Lower leg skin (tissue), 3 donors: ENCODE data around the gene IPP.
"Not testable (repeated sequence)": the region's sequence is repeated elsewhere in the genome, so short reads cannot be mapped to it uniquely, and the experiment has no call there.

Experiments used
- POLR2A ChIP-seq, 2 donors: fragments of 450-650 bp; IDR thresholded peaks; one replicate each; pipeline ENCODE4 v1.6.1; 2016 to 2017; ENCODE audit warnings: antibody characterized with exemption in 2 of 2, mild to moderate bottlenecking in 1 of 2, moderate library complexity in 1 of 2
- TF ChIP-seq, protein P1 (sequence below), 3 donors: fragments of 450-650 bp; IDR thresholded peaks; one replicate each; pipeline ENCODE4 v1.5.1; 2016; ENCODE audit warnings: antibody characterized with exemption in 3 of 3, mild to moderate bottlenecking in 3 of 3, moderate library complexity in 2 of 3

DNA sequence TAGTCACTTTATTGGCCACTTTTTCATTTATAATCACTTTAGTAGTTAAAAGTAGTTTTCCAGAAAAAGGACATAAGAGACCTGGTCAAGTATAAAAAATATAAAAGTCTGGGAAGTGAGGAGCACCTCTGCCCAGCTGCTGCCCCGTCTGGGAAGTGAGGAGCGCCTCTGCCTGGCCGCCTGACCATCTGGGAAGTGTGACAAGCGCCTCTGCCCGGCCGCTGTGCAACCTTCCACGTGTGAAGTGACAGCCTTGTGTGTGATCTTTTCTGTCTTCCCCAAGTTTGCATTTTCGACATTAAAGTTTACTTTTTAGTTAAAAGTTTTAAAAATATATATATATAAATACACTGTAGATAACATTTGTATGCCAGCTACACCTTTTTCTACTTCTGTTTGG, 56.6 kb downstream of the IPP start:
- TF ChIP-seq, protein P1, sequence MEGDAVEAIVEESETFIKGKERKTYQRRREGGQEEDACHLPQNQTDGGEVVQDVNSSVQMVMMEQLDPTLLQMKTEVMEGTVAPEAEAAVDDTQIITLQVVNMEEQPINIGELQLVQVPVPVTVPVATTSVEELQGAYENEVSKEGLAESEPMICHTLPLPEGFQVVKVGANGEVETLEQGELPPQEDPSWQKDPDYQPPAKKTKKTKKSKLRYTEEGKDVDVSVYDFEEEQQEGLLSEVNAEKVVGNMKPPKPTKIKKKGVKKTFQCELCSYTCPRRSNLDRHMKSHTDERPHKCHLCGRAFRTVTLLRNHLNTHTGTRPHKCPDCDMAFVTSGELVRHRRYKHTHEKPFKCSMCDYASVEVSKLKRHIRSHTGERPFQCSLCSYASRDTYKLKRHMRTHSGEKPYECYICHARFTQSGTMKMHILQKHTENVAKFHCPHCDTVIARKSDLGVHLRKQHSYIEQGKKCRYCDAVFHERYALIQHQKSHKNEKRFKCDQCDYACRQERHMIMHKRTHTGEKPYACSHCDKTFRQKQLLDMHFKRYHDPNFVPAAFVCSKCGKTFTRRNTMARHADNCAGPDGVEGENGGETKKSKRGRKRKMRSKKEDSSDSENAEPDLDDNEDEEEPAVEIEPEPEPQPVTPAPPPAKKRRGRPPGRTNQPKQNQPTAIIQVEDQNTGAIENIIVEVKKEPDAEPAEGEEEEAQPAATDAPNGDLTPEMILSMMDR (IDR thresholded peaks at IDR 0.05): not testable (repeated sequence)
- TF ChIP-seq POLR2A (IDR thresholded peaks at IDR 0.05): not testable (repeated sequence)
